Measurements from ENCODE around the gene DOHH.

DNA sequence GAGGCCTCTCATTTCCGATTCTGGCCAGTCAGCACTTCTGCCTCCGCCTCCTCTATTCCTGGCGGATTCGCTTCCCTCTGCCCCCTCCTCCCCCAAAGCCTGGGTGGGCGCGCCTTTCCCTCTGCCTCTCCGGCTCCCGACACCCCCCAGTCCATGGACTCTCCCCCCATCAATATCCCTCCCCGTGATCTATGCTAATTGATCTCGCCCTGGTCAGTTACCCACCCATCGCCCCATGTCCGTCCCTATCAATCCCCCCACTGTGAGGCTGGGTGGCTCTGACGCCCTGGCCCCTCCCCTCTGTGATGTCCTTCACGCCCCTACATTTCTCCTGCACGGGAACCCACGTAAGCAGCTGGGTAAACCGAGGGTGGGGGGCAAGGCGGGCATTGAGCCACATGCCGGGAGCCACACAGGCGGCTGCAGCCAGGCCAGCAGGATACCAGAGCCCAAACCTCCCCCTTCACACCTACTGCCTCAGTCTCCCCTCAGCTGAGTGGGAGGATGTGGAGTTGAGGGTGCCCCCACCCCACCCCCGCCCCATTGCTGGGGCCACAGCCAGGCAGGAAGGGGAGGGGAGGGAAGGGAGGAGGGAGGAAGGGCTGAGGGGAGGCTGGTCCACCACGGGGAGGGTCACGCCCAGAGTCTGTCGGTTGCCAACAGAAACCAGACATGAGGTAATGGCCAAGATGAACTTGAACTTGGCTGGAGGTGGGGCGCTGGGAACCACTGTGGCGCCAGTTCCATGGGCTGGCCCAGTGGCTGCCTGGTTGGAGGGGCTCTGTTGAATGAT lies 41.2 kb downstream of the DOHH start:
- TF ChIP-seq CBX8 (IDR thresholded peaks at IDR 0.05) (no peak), CTCF (IDR thresholded peaks at IDR 0.05) (no peak), CEBPB (IDR thresholded peaks at IDR 0.05) (no peak), POLR2A (IDR thresholded peaks at IDR 0.05; ENCODE audit: low read length) (no peak), EP300 (IDR thresholded peaks at IDR 0.05) (no peak), CHD2 (IDR thresholded peaks at IDR 0.05; ENCODE audit: low read length, partially characterized antibody) (no peak), JUNB (IDR thresholded peaks at IDR 0.05) (no peak), CBX2 (IDR thresholded peaks at IDR 0.05; ENCODE audit: borderline replicate concordance, low read depth) (no peak), TFCP2L1 (CRISPR knock-in tag; IDR thresholded peaks at IDR 0.05) (no peak), RCOR1 (IDR thresholded peaks at IDR 0.05; ENCODE audit: low read depth, low read length) (no peak), GATA3 (IDR thresholded peaks at IDR 0.05; ENCODE audit: borderline replicate concordance) (peak; percentile 32; the same call in 1 of the 2 replicates), BCL3 (IDR thresholded peaks at IDR 0.05) (no peak), BHLHE40 (IDR thresholded peaks at IDR 0.05; ENCODE audit: low read depth, low read length) (no peak)
- TF ChIP-seq, protein P1, sequence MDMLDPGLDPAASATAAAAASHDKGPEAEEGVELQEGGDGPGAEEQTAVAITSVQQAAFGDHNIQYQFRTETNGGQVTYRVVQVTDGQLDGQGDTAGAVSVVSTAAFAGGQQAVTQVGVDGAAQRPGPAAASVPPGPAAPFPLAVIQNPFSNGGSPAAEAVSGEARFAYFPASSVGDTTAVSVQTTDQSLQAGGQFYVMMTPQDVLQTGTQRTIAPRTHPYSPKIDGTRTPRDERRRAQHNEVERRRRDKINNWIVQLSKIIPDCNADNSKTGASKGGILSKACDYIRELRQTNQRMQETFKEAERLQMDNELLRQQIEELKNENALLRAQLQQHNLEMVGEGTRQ (IDR thresholded peaks at IDR 0.05), result no peak

Data from A549 (cell line).